B cell (primary cell): ENCODE data around the gene RRBP1. TPM values are rescaled to one million over a fixed set of nuclear protein-coding genes. Genes with fewer than 3 reads are reported as not detected.

ENCODE experiments used
- ATAC-seq: fragments of 200-7000 bp; cut with Tn5 transposase; one replicate; pipeline ENCODE4 v1.10.0; 2021; ENCODE audit warnings: low read depth, mild to moderate bottlenecking, moderate number of reproducible peaks, moderate library complexity
- CTCF ChIA-PET: fragments of 350-600 bp; sonication (Branson Sonifier 250); formaldehyde crosslinking; loops from one replicate; lab custom pipeline; 2021; ENCODE audit warnings: antibody characterized with exemption, inconsistent platforms; lab: Charles Lee
- POLR2A ChIA-PET: fragments of 350-600 bp; sonication (Branson Sonifier 250); formaldehyde crosslinking; loops from one replicate; lab custom pipeline; 2021; ENCODE audit warnings: antibody characterized with exemption; lab: Charles Lee
- DNase-seq: peaks from one replicate; pipeline ENCODE4 v3.0.0; 2013
- H2AFZ ChIP-seq: 2 replicates; pipeline ENCODE4 v1.6.1; 2012; ENCODE audit warnings: mild to moderate bottlenecking, low read depth, low read length; ENCODE audit not compliant: insufficient read depth, poor library complexity, severe bottlenecking
- H3K27ac ChIP-seq, 2 donors: 1 replicate in 1 of 2; 2 replicates in 1 of 2; pipeline ENCODE4 v1.5.1; 2012 to 2013; ENCODE audit warnings: low read length in 2 of 2, mild to moderate bottlenecking in 2 of 2, moderate library complexity in 1 of 2
- H3K27me3 ChIP-seq, 4 experiments: fragments of 200-600 bp in 1 of 4; sonication (generic) in 1 of 4; replicated peaks in 1 of 4; 1 replicate in 2 of 4; 2 replicates in 2 of 4; pipeline versions ENCODE4 v1.6.1 to v1.7.0; 2013 to 2016; ENCODE audit warnings: low read length in 3 of 4, mild to moderate bottlenecking in 2 of 4, mixed read lengths in 1 of 4, moderate library complexity in 1 of 4; ENCODE audit not compliant: insufficient read depth in 4 of 4, control insufficient read depth in 3 of 4; ENCODE audit errors: control extremely low read depth in 1 of 4
- H3K36me3 ChIP-seq, 2 experiments: replicated peaks in 1 of 2; 1 replicate in 1 of 2; 2 replicates in 1 of 2; pipeline versions ENCODE4 v1.6.1 to v1.7.1; 2013; ENCODE audit warnings: low read length in 1 of 2; ENCODE audit not compliant: insufficient read depth in 2 of 2, control insufficient read depth in 1 of 2; ENCODE audit errors: control extremely low read depth in 1 of 2, extremely low read depth in 1 of 2
- H3K4me1 ChIP-seq, 2 donors: fragments of 200-600 bp in 1 of 2; sonication (generic) in 1 of 2; 1 replicate in 1 of 2; 2 replicates in 1 of 2; pipeline versions ENCODE4 v1.5.1 to v1.6.1; 2013 to 2017; ENCODE audit warnings: low read length in 2 of 2; ENCODE audit not compliant: control insufficient read depth in 2 of 2, insufficient read depth in 2 of 2
- H3K4me2 ChIP-seq: replicated peaks from 2 replicates; pipeline ENCODE3; 2012; ENCODE audit warnings: mild to moderate bottlenecking, low read depth, low read length; ENCODE audit not compliant: poor library complexity, severe bottlenecking
- H3K4me3 ChIP-seq, 5 experiments: fragments of 200-600 bp in 1 of 5; sonication (generic) in 1 of 5; 1 replicate in 3 of 5; 2 replicates in 2 of 5; pipeline versions ENCODE4 v1.5.1 to v1.7.0; 2011 to 2016; ENCODE audit warnings: low read length in 4 of 5, mild to moderate bottlenecking in 4 of 5, low read depth in 2 of 5, control low read depth in 1 of 5, moderate library complexity in 1 of 5; ENCODE audit not compliant: insufficient read depth in 1 of 5; ENCODE audit errors: control extremely low read depth in 1 of 5, extremely low read depth in 1 of 5
- H3K79me2 ChIP-seq: fragments of 200-600 bp; sonication (generic); one replicate; pipeline ENCODE4 v1.6.0; 2016; ENCODE audit warnings: low read length; ENCODE audit not compliant: control insufficient read depth, insufficient read depth
- H3K9ac ChIP-seq: fragments of 200-600 bp; sonication (generic); 2 replicates; pipeline ENCODE4 v1.6.1; 2017; ENCODE audit warnings: mild to moderate bottlenecking, low read length, moderate library complexity
- H3K9me3 ChIP-seq, 3 donors: one replicate each; pipeline versions ENCODE4 v1.6.1 to v1.7.1; 2013; ENCODE audit warnings: low read length in 2 of 3; ENCODE audit not compliant: control insufficient read depth in 2 of 3, insufficient read depth in 1 of 3; ENCODE audit errors: control extremely low read depth in 1 of 3
- H4K20me1 ChIP-seq: 2 replicates; pipeline ENCODE4 v1.6.0; 2012; ENCODE audit warnings: mild to moderate bottlenecking, low read length; ENCODE audit not compliant: insufficient read depth, control insufficient read depth, poor library complexity, severe bottlenecking
- H3K27ac Mint-ChIP-seq: one replicate; pipeline ENCODE4 v1.8.0; 2021; ENCODE audit warnings: mixed read lengths
- H3K27me3 Mint-ChIP-seq: one replicate; pipeline ENCODE4 v1.8.0; 2021; ENCODE audit warnings: mixed read lengths
- H3K4me1 Mint-ChIP-seq: one replicate; pipeline ENCODE4 v1.8.0; 2021; ENCODE audit warnings: mixed read lengths
- H3K4me3 Mint-ChIP-seq: one replicate; pipeline ENCODE4 v1.8.0; 2021; ENCODE audit warnings: mixed read lengths
- H3K9me3 Mint-ChIP-seq: one replicate; pipeline ENCODE4 v1.8.0; 2022; ENCODE audit warnings: mixed read lengths; ENCODE audit not compliant: insufficient read depth
- EZH2 ChIP-seq: IDR thresholded peaks from 2 replicates; pipeline ENCODE4 v1.6.1; 2012; ENCODE audit warnings: borderline replicate concordance, low read depth, mild to moderate bottlenecking, moderate library complexity, low read length; ENCODE audit not compliant: insufficient read depth, poor library complexity, severe bottlenecking
- WGBS: methylation state at CpG from one replicate; pipeline ENCODE4 v1.1.5; 2013; ENCODE audit warnings: missing lambda C conversion rate; ENCODE audit not compliant: insufficient coverage; 5-methylcytosine and 5-hydroxymethylcytosine counted together
- intact Hi-C: fragments of 100-400 bp; cut with micrococcal nuclease; formaldehyde crosslinking; loops from one replicate; pipeline ENCODE4 v1.10.0; 2022
- polyA plus RNA-seq: library from polyadenylated mRNA; depleted of rRNA; stranded (reverse); fragments of >200 nt; gene quantifications from 2 replicates; pipeline ENCODE4 v1.2.3, GENCODE V29; 2012
- total RNA-seq, 2 donors: library from RNA; stranded (reverse); fragments of 120-200 nt in 1 of 2; gene quantifications; 1 replicate in 1 of 2; 2 replicates in 1 of 2; pipeline versions ENCODE4 v1.2.3 to v1.2.4, GENCODE V29; 2013 to 2022
- TF ChIP-seq, protein P1 (sequence below): fragments of 200-600 bp; IDR thresholded peaks from one replicate; pipeline ENCODE4 v1.8.0; 2022; ENCODE audit warnings: antibody characterized with exemption, mild to moderate bottlenecking

Gene RRBP1
- total and polyA plus RNA-seq, 2 donors (not counting 1 experiment from before 2014, with no cell fraction given) = 10.9 to 27.5 TPM

DNA sequence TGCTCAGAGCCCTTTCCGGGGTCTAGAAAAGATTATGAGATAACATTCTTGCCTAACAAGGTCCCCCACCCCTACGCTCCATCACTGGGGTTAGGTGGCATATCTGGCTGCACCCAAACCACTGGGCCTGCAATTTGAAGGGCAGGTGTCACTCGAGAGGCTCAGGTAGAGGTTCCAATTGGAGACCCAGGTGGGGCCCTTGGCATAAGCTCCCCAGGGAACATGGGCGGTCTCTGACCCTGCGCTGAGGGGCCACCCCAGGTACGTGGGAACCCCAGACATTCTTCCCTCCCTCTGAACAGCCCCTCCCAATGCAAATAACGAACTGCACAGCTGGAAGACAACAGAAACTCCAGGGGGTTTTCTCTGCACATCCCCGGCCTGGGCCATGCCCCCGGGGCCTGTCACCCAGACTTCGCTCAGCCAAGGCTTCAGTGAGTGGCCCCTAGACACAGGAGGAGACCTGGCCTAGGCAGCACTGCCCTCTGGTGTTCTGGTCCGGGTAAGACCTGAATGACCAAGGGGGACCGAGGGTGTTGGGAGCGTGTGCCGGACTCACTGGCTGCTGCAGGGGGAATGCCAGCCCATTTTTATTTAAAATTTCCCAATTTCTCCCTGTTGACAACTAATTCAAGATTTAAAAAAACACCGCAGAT, 64.7 kb downstream of the RRBP1 start:
- no peaks in the 10 kb centered on the region for H3K79me2 ChIP-seq
- Mint-ChIP-seq H3K9me3 (no peaks in the 10 kb centered on the region), H3K27me3 (no peaks in the 10 kb centered on the region), H3K4me1 (peaks cover 3% of the 10 kb centered on the region), H3K27ac (no peak overlapping the region), H3K4me3 (no peak overlapping the region)
- H4K20me1 ChIP-seq = no peaks in the 10 kb centered on the region
- no peak overlapping the region for H3K4me2 ChIP-seq
- H3K4me3 ChIP-seq = no peak overlapping the region
- ChIA-PET CTCF (interaction anchor here (0.8 to 2.9 kb wide), 5 partner anchors 17 to 387 kb away, joined by 3 to 19 read pairs (median 3); no protein-coding TSS in a partner anchor), POLR2A (no interaction called here)
- H3K27me3 ChIP-seq = no peaks in the 10 kb centered on the region
- TF ChIP-seq EZH2 = no peak
- TF ChIP-seq, protein P1, sequence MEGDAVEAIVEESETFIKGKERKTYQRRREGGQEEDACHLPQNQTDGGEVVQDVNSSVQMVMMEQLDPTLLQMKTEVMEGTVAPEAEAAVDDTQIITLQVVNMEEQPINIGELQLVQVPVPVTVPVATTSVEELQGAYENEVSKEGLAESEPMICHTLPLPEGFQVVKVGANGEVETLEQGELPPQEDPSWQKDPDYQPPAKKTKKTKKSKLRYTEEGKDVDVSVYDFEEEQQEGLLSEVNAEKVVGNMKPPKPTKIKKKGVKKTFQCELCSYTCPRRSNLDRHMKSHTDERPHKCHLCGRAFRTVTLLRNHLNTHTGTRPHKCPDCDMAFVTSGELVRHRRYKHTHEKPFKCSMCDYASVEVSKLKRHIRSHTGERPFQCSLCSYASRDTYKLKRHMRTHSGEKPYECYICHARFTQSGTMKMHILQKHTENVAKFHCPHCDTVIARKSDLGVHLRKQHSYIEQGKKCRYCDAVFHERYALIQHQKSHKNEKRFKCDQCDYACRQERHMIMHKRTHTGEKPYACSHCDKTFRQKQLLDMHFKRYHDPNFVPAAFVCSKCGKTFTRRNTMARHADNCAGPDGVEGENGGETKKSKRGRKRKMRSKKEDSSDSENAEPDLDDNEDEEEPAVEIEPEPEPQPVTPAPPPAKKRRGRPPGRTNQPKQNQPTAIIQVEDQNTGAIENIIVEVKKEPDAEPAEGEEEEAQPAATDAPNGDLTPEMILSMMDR = peak; percentile 52
- WGBS = 79% methylated on average over 14 of the region's 15 CpGs
- intact Hi-C loops = no loop called here
- no peak overlapping the region for H2AFZ ChIP-seq
- H3K27ac ChIP-seq = no peak overlapping the region
- peaks cover 3 to 12% of the 10 kb centered on the region in 2 donors for H3K4me1 ChIP-seq
- peak; percentile 67 for ATAC-seq
- H3K36me3 ChIP-seq = peaks cover 0 to 10% of the 10 kb centered on the region in 2 experiments
- no peaks in the 10 kb centered on the region for H3K9me3 ChIP-seq
- no peak overlapping the region for H3K9ac ChIP-seq
- DNase-seq = peak; percentile 44

DNA sequence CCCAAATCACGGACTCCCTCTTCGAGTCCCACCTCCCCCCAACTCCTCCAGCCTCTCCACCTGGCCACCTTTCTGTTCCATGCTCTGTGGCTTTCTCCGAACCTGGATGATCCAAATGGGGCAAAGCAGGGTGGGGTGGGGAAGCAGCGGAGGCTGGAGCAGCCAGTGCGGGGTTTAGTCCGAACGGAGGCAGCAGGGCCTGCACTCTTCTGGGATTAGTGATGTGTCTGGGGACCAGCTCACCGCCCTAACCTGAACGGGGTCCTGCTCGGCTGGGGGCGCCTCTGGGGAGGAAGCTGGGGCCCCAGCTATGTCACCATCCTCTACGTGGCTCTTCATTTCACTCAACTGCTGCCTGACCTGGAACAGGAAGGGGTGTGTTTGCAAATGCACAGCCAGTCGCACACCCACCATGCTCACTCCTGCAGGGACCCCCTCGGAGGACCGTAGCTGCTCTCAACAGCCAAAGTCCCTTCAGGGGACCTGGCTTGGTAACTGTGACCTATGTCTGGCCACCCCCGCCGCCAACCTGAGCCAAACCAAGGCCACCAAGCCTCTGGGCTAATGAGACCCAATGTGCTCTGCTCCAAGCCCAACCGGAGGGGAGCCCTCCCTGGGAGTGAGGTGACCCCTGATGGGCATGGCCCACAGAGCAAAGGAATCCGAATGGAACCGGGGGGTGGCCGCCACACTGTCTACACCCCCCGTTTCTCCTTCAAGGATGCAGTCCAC, 65.4 kb downstream of the RRBP1 start:
- intact Hi-C loops = no loop called here
- no peaks in the 10 kb centered on the region for H3K9me3 Mint-ChIP-seq

More for the DNA sequence above, 65.4 kb downstream of the RRBP1 start:
- Histone ChIP-seq H3K36me3 (peaks cover 0 to 8% of the 10 kb centered on the region in 2 experiments), H3K27me3 (no peaks in the 10 kb centered on the region), H3K9me3 (no peaks in the 10 kb centered on the region), H2AFZ (no peak overlapping the region), H3K79me2 (no peaks in the 10 kb centered on the region), H3K27ac (no peak overlapping the region), H3K4me2 (no peak overlapping the region), H3K4me1 (peaks cover 3 to 12% of the 10 kb centered on the region in 2 donors), H3K9ac (no peak overlapping the region), H4K20me1 (no peaks in the 10 kb centered on the region), H3K4me3 (no peak overlapping the region)
- Mint-ChIP-seq H3K27ac (no peak overlapping the region), H3K4me1 (peaks cover 3% of the 10 kb centered on the region), H3K4me3 (no peak overlapping the region), H3K27me3 (no peaks in the 10 kb centered on the region)
- POLR2A ChIA-PET = no interaction called here
- TF ChIP-seq, protein P1 = no peak
- TF ChIP-seq EZH2 = no peak
- ATAC-seq (no peak), DNase-seq (no peak)
- CTCF ChIA-PET = interaction anchor here (1.0 to 2.9 kb wide), 2 partner anchors 80 to 113 kb away, joined by 4 to 19 read pairs; no protein-coding TSS in a partner anchor
- WGBS = 66% methylated on average over 17 of the region's 22 CpGs
